K562 treated with DMSO at 1 percent for 24 hours (cell line): ENCODE data around the gene CAVIN2. TPM values are rescaled to one million over a fixed set of nuclear protein-coding genes. Genes with fewer than 3 reads are reported as not detected.

ENCODE experiments used
- total RNA-seq: library from RNA; unstranded; fragments of 300-600 nt; gene quantifications from 2 replicates; pipeline ENCODE4 v1.2.3, GENCODE V29; 2022; ENCODE audit warnings: low read depth; ENCODE audit not compliant: insufficient read depth

Gene CAVIN2
- 15.5 and 17.3 TPM in 2 replicates for total RNA-seq

DNA sequence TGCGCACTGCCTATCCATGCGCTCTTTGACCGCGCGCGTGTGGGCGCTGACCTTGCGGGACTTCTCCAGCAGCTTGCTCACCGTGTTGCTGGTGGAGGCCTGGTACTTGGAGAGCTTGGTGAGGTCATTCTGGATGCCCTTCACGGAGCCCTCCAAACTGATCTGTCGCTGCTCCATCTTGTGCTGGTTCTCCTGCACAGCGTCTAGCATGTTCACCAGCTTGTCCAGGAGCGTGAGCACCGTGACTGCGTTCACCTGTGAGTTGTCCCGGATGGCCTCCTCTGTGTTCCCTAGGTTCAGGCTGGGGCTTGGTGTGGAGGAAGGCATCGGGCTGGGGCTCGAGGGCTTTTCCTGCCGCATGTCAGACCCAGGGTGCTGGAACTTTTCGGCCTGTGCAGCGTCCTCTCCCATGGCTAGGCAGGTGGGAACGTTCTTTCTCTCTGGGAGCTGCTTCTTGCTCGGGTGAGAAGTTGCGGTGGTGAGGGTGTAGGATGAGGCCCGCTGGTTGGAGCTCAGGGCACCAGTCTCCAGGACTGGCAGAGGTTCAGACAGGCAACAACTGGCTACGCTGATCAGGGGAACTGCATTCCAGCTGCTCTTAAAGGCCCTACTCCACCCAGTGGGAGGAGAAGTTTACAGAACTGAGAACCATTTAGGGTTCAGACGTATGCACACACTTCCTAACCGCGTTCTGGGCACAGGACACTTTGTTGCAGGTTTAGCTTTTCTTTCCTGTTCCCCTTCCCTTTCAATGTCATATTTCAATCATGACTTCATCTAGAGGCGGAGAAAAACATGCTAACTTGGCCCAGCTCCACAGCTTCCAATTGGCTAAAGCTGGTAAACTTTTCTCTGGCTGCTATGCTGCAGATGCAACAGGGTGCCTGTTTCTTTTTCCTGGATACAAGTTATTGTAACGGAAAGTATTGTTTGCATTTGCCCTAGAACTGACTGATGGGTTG lies at the start of gene CAVIN2:
CAVIN2 (minus strand) TSS at position 574 of the 962 bp plus-strand sequence; CDS start at position 411, 163 bp downstream.

Other genes starting within 250 kb of the CAVIN2 start
- gene NABP1, start 169.0 kb downstream of the CAVIN2 start, total RNA-seq = 6.4 and 7.0 TPM in 2 replicates